ENCODE results near the gene OR2AE1.

DNA sequence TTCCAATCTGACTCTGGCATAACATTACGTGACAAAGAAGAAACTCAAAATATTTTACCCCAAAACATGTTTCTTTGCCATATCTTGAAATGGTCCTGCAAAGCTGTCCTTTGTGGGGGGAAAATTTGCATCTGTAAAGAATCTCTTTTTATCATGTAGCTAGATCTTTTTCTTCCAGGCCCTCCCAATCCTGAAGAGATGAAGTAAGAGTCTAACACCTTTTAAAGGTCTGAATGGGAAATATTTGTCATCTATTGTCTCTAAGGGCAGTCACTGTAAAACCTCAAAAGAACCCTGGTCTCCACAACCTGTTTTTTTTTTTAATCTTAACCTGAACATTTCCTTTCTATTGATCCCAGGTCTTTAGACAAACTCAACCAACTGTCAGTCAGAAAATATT lies 8.6 kb downstream of the OR2AE1 start:
- TF ChIP-seq, protein P1, sequence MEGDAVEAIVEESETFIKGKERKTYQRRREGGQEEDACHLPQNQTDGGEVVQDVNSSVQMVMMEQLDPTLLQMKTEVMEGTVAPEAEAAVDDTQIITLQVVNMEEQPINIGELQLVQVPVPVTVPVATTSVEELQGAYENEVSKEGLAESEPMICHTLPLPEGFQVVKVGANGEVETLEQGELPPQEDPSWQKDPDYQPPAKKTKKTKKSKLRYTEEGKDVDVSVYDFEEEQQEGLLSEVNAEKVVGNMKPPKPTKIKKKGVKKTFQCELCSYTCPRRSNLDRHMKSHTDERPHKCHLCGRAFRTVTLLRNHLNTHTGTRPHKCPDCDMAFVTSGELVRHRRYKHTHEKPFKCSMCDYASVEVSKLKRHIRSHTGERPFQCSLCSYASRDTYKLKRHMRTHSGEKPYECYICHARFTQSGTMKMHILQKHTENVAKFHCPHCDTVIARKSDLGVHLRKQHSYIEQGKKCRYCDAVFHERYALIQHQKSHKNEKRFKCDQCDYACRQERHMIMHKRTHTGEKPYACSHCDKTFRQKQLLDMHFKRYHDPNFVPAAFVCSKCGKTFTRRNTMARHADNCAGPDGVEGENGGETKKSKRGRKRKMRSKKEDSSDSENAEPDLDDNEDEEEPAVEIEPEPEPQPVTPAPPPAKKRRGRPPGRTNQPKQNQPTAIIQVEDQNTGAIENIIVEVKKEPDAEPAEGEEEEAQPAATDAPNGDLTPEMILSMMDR (IDR thresholded peaks at IDR 0.05; ENCODE audit: low read length) = no peak
- no peak for TF ChIP-seq EZH2 (IDR thresholded peaks at IDR 0.05; ENCODE audit: borderline replicate concordance, low read length)

Measured in OCI-LY1 (cell line).